ENCODE data around the gene SLC22A14. TPM values are rescaled to one million over a fixed set of nuclear protein-coding genes. Genes with fewer than 3 reads are reported as not detected.

The SLC22A14 gene
- total RNA-seq, 4 donors from 2014 or later = 0.31 TPM; not detected in 3

DNA sequence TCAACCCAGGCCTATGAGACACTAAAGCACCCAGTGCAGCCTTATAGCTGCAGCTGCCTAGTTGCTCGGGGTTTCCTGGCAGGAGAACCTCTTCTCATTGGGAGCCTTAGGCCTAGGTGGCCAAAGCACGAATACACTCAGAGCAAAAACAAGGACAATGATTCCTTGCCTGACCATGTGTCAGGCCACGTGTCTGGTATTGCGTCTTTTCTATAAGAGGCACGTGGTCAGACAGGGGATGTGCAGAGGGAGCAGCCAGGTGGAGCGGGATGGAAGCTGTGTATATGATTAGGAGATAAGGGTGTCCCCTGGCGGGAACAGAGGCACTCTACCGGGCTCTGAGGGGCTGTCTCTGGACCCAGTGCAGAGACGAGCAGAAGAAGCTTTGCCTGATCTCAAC is 26.4 kb downstream of the SLC22A14 start:
- no peak for TF ChIP-seq POLR2A (IDR thresholded peaks at IDR 0.05)
- TF ChIP-seq, protein P1, sequence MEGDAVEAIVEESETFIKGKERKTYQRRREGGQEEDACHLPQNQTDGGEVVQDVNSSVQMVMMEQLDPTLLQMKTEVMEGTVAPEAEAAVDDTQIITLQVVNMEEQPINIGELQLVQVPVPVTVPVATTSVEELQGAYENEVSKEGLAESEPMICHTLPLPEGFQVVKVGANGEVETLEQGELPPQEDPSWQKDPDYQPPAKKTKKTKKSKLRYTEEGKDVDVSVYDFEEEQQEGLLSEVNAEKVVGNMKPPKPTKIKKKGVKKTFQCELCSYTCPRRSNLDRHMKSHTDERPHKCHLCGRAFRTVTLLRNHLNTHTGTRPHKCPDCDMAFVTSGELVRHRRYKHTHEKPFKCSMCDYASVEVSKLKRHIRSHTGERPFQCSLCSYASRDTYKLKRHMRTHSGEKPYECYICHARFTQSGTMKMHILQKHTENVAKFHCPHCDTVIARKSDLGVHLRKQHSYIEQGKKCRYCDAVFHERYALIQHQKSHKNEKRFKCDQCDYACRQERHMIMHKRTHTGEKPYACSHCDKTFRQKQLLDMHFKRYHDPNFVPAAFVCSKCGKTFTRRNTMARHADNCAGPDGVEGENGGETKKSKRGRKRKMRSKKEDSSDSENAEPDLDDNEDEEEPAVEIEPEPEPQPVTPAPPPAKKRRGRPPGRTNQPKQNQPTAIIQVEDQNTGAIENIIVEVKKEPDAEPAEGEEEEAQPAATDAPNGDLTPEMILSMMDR (IDR thresholded peaks at IDR 0.05 in 4 of 5, conservative IDR thresholded peaks at IDR 0.05 in 1 of 5) = no peak
- H3K36me3 ChIP-seq = no peaks in the 10 kb centered on the region
- no peak overlapping the region for H3K4me3 ChIP-seq
- H3K27me3 ChIP-seq = no peaks in the 10 kb centered on the region
- H3K27ac ChIP-seq = no peak overlapping the region
- no peak for ATAC-seq
- no peaks in the 10 kb centered on the region for H3K4me1 ChIP-seq
- in situ Hi-C loops (cut with MboI; ENCODE audit: low sequenced_read_pairs in 4 of 4) = no loop called here
- intact Hi-C loops (cut with DNase I; ENCODE audit: low total_unique reads) = no loop called here
- DNase-seq = no peak
- no peaks in the 10 kb centered on the region for H3K9me3 ChIP-seq

DNA sequence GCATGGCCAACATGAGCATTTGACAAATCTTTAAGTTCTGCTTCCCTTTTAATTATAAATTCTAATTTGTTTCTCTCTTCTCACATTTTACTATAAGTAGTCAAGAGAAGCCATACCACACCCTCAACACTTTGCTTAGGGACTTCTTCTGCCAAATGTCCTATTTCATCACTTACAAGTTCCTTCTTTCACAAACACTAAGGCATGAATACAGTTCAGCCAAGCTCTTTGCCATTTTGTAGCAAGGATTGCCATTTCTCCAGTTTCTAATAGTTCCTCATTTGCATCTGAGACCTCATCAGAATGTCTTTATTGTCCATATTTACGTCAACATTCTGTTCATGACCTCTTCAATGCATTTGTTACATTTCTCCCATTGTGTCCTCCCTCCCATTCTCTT is 29.4 kb downstream of the SLC22A14 start:
- no peaks in the 10 kb centered on the region for H3K36me3 ChIP-seq
- H3K27ac ChIP-seq = no peak overlapping the region
- H3K4me3 ChIP-seq = no peak overlapping the region
- DNase-seq = no peak
- ATAC-seq = no peak
- intact Hi-C loops (cut with DNase I; ENCODE audit: low total_unique reads) (no loop called here), in situ Hi-C loops (cut with MboI; ENCODE audit: low sequenced_read_pairs in 4 of 4) (no loop called here)
- no peaks in the 10 kb centered on the region for H3K4me1 ChIP-seq
- TF ChIP-seq POLR2A (IDR thresholded peaks at IDR 0.05) = no peak
- TF ChIP-seq, protein P1 (IDR thresholded peaks at IDR 0.05 in 4 of 5, conservative IDR thresholded peaks at IDR 0.05 in 1 of 5) = no peak
- H3K27me3 ChIP-seq = no peaks in the 10 kb centered on the region
- H3K9me3 ChIP-seq = no peaks in the 10 kb centered on the region

DNA sequence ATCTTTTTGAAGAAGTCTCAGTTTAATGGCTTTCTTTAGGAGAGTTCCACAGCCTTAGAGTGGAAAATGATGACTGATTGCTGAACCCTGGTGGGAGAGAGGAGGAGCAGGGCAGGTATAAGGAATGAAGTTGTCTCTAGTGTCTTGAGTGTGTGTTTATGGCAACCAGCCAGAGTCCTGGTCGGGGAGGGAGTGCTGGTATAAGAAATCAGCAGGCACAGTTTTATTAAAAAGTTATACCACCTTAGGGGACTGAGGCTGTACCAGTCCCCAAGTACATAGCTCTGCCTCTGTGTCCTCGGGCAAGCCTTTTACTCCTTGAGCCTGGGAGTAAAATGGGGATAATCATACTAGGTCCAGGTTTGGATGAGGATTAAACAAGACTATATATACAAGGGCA is 29.8 kb downstream of the SLC22A14 start:
- no peak for ATAC-seq
- Histone ChIP-seq H3K4me1 (no peaks in the 10 kb centered on the region), H3K9me3 (no peaks in the 10 kb centered on the region), H3K27ac (no peak overlapping the region), H3K36me3 (no peaks in the 10 kb centered on the region), H3K27me3 (no peaks in the 10 kb centered on the region), H3K4me3 (no peak overlapping the region)
- in situ Hi-C loops (cut with MboI; ENCODE audit: low sequenced_read_pairs in 4 of 4) (no loop called here), intact Hi-C loops (cut with DNase I; ENCODE audit: low total_unique reads) (no loop called here)
- DNase-seq = no peak
- TF ChIP-seq POLR2A (IDR thresholded peaks at IDR 0.05) = no peak
- TF ChIP-seq, protein P1 (IDR thresholded peaks at IDR 0.05 in 4 of 5, conservative IDR thresholded peaks at IDR 0.05 in 1 of 5) = no peak

DNA sequence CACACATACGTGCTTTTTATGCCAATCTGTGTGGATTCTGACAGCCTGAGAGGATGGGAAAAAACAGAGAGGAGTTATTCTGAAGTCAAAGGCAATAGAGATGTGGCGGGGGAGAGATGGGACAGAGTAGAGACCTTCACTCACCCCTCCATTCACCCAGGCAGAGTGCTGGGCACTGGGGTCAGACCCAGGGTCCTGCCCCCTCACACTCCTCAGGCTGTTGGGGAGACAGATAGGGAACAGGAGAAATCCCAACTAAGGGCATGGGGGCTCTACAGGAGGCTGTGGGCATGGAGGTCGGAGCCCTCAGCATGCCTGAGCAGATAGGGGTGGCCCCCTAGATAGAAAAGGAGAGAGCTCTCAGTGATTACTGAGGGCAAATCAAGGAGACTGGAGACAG is 30.3 kb downstream of the SLC22A14 start:
- in situ Hi-C loops (cut with MboI; ENCODE audit: low sequenced_read_pairs in 4 of 4) = no loop called here
- ATAC-seq = no peak
- intact Hi-C loops (cut with DNase I; ENCODE audit: low total_unique reads) = no loop called here

More for the DNA sequence above, 30.3 kb downstream of the SLC22A14 start:
- Histone ChIP-seq H3K4me3 (no peak overlapping the region), H3K4me1 (no peaks in the 10 kb centered on the region), H3K27me3 (no peaks in the 10 kb centered on the region), H3K27ac (no peak overlapping the region), H3K36me3 (no peaks in the 10 kb centered on the region), H3K9me3 (no peaks in the 10 kb centered on the region)
- TF ChIP-seq, protein P1 (IDR thresholded peaks at IDR 0.05 in 4 of 5, conservative IDR thresholded peaks at IDR 0.05 in 1 of 5) = no peak
- no peak for TF ChIP-seq POLR2A (IDR thresholded peaks at IDR 0.05)
- no peak for DNase-seq

Measured in gastrocnemius medialis (tissue), 4 donors.